ENCODE results near the gene KDM2A.

- no peak for TF ChIP-seq SMC3 (IDR thresholded peaks at IDR 0.05)
- TF ChIP-seq RFX5 (IDR thresholded peaks at IDR 0.05), result no peak
- no peak for TF ChIP-seq JUN (IDR thresholded peaks at IDR 0.05)
- TF ChIP-seq POLR2AphosphoS2 (conservative IDR thresholded peaks at IDR 0.05; ENCODE audit: low read length), result no peak
- no peak for TF ChIP-seq RARB (CRISPR knock-in tag; IDR thresholded peaks at IDR 0.05)
- TF ChIP-seq, protein P1, sequence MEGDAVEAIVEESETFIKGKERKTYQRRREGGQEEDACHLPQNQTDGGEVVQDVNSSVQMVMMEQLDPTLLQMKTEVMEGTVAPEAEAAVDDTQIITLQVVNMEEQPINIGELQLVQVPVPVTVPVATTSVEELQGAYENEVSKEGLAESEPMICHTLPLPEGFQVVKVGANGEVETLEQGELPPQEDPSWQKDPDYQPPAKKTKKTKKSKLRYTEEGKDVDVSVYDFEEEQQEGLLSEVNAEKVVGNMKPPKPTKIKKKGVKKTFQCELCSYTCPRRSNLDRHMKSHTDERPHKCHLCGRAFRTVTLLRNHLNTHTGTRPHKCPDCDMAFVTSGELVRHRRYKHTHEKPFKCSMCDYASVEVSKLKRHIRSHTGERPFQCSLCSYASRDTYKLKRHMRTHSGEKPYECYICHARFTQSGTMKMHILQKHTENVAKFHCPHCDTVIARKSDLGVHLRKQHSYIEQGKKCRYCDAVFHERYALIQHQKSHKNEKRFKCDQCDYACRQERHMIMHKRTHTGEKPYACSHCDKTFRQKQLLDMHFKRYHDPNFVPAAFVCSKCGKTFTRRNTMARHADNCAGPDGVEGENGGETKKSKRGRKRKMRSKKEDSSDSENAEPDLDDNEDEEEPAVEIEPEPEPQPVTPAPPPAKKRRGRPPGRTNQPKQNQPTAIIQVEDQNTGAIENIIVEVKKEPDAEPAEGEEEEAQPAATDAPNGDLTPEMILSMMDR (IDR thresholded peaks at IDR 0.05), result no peak
- TF ChIP-seq POLR2A (IDR thresholded peaks at IDR 0.05; ENCODE audit: low read length), result no peak
- TF ChIP-seq MYC (IDR thresholded peaks at IDR 0.05; ENCODE audit: borderline replicate concordance, low read length), result no peak
- TF ChIP-seq EHMT2 (IDR thresholded peaks at IDR 0.05; ENCODE audit: low read depth), result no peak
- no peak for TF ChIP-seq KDM1A (IDR thresholded peaks at IDR 0.05; ENCODE audit: low read depth)
- TF ChIP-seq, protein P2, sequence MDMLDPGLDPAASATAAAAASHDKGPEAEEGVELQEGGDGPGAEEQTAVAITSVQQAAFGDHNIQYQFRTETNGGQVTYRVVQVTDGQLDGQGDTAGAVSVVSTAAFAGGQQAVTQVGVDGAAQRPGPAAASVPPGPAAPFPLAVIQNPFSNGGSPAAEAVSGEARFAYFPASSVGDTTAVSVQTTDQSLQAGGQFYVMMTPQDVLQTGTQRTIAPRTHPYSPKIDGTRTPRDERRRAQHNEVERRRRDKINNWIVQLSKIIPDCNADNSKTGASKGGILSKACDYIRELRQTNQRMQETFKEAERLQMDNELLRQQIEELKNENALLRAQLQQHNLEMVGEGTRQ (IDR thresholded peaks at IDR 0.05), result no peak
- TF ChIP-seq MAFK (IDR thresholded peaks at IDR 0.05; ENCODE audit: partially characterized antibody), result no peak
Observed at GRCh38 chr11:67116758-67117105, 2.3 kb upstream of the KDM2A start.
